Upper lobe of right lung (tissue), 1 donor: ENCODE measurements around the gene CISD3. TPM values are rescaled to one million over a fixed set of nuclear protein-coding genes. Genes with fewer than 3 reads are reported as not detected.

Experiments used
- ATAC-seq: fragments of 200-7000 bp; cut with Tn5 transposase; one replicate; pipeline ENCODE4 v1.9.1; 2020; ENCODE audit warnings: mild to moderate bottlenecking, moderate library complexity
- DNase-seq: peaks from one replicate; pipeline ENCODE4 v3.0.0-alpha.2; 2020
- H3K27ac ChIP-seq: fragments of 200-600 bp; one replicate; pipeline ENCODE4 v1.8.0; 2022
- H3K27me3 ChIP-seq: fragments of 200-600 bp; one replicate; pipeline ENCODE4 v1.8.0; 2022; ENCODE audit warnings: mild to moderate bottlenecking
- H3K36me3 ChIP-seq: fragments of 200-600 bp; one replicate; pipeline ENCODE4 v1.8.0; 2022
- H3K4me1 ChIP-seq: fragments of 200-600 bp; one replicate; pipeline ENCODE4 v1.8.0; 2022
- H3K4me3 ChIP-seq: fragments of 200-600 bp; one replicate; pipeline ENCODE4 v1.8.0; 2022; ENCODE audit warnings: mild to moderate bottlenecking
- H3K9me3 ChIP-seq: fragments of 200-600 bp; one replicate; pipeline ENCODE4 v1.8.0; 2022
- CTCF ChIP-seq: fragments of 200-600 bp; IDR thresholded peaks from one replicate; pipeline ENCODE4 v1.8.0; 2022; ENCODE audit warnings: antibody characterized with exemption
- intact Hi-C: fragments of 100-400 bp; cut with DNase I; formaldehyde crosslinking; loops from one replicate; pipeline ENCODE4 v1.11.0; 2022
- total RNA-seq: library from RNA; stranded (reverse); fragmentation: NEBNext Ultra II Directional; extraction: Animal tissue kit (Norgen Biotek cat#: 25700); gene quantifications from one replicate; pipeline ENCODE4 v1.2.1, GENCODE V29; 2021
- donor health status: DM: no; HTN: yes; CAD: no; lungs with severe emphysema.

CISD3 gene
- total RNA-seq, 1 donor from 2014 or later, result 29.7 TPM

GRCh38 chr17:38752308-38753070 lies 22.3 kb downstream of the CISD3 start, which contains the start of gene PSMB3:
Gene PSMB3 (plus strand): TSS chr17:38752741. CDS start chr17:38752827, 86 bp downstream.
- ATAC-seq (peak; percentile 87), DNase-seq (peak; percentile 98)
- H3K4me1 ChIP-seq, result peaks cover 39% of the 10 kb centered on the region
- no peak for TF ChIP-seq CTCF
- H3K9me3 ChIP-seq, result no peaks in the 10 kb centered on the region
- no peaks in the 10 kb centered on the region for H3K27me3 ChIP-seq
- intact Hi-C loops, result no loop called here
- H3K4me3 ChIP-seq, result peak within 1 kb of the TSS; percentile 96
- H3K36me3 ChIP-seq, result peaks cover 32% of the 10 kb centered on the region
- H3K27ac ChIP-seq, result peak within 1 kb of the TSS; percentile 93

GRCh38 chr17:38753071-38753506 lies 22.9 kb downstream of the CISD3 start:
- H3K4me3 ChIP-seq, result peak overlapping the region; percentile 96
- H3K27me3 ChIP-seq, result no peaks in the 10 kb centered on the region
- intact Hi-C loops, result no loop called here
- peak overlapping the region; percentile 93 for H3K27ac ChIP-seq
- no peaks in the 10 kb centered on the region for H3K9me3 ChIP-seq
- ATAC-seq, result no peak
- H3K36me3 ChIP-seq, result peaks cover 38% of the 10 kb centered on the region
- peaks cover 39% of the 10 kb centered on the region for H3K4me1 ChIP-seq
- no peak for DNase-seq
- TF ChIP-seq CTCF, result no peak

GRCh38 chr17:38761612-38762011 lies 31.5 kb downstream of the CISD3 start:
- Histone ChIP-seq H3K27ac (no peak overlapping the region), H3K4me1 (no peaks in the 10 kb centered on the region)
- intact Hi-C loops, result no loop called here

GRCh38 chr17:38762231-38762630 lies 32.1 kb downstream of the CISD3 start:
- no peak for TF ChIP-seq CTCF
- Histone ChIP-seq H3K36me3 (peaks cover 96% of the 10 kb centered on the region), H3K4me3 (no peak overlapping the region), H3K27ac (no peak overlapping the region), H3K27me3 (no peaks in the 10 kb centered on the region), H3K4me1 (no peaks in the 10 kb centered on the region), H3K9me3 (no peaks in the 10 kb centered on the region)
- DNase-seq, result no peak
- no peak for ATAC-seq
- intact Hi-C loops, result no loop called here

More at GRCh38 chr17:38761612-38762011, 31.5 kb downstream of the CISD3 start:
- Histone ChIP-seq H3K4me3 (no peak overlapping the region), H3K9me3 (no peaks in the 10 kb centered on the region), H3K27me3 (no peaks in the 10 kb centered on the region), H3K36me3 (peaks cover 96% of the 10 kb centered on the region)
- ATAC-seq, result peak; percentile 34
- no peak for DNase-seq
- peak; percentile 27 for TF ChIP-seq CTCF

GRCh38 chr17:38766341-38766740 lies 36.2 kb downstream of the CISD3 start:
- intact Hi-C loops, result no loop called here
- TF ChIP-seq CTCF, result no peak
- ATAC-seq (no peak), DNase-seq (no peak)
- H3K4me1 ChIP-seq, result no peaks in the 10 kb centered on the region
- H3K36me3 ChIP-seq, result peaks cover 95% of the 10 kb centered on the region
- no peaks in the 10 kb centered on the region for H3K9me3 ChIP-seq
- no peak overlapping the region for H3K27ac ChIP-seq
- H3K4me3 ChIP-seq, result no peak overlapping the region
- no peaks in the 10 kb centered on the region for H3K27me3 ChIP-seq
